K562 (cell line): ENCODE results near the gene TKT. TPM values are rescaled to one million over a fixed set of nuclear protein-coding genes. Genes with fewer than 3 reads are reported as not detected.

Experiments used
- ATAC-seq: fragments of 200-7000 bp; cut with Tn5 transposase; 3 replicates; pipeline ENCODE4 v1.9.1; 2020; ENCODE audit warnings: moderate library complexity
- BruUV-seq: library from RNA; stranded (reverse); fragments of 400-500 nt; replicated peaks from 2 replicates; lab custom pipeline; 2021; lab: Mats Ljungman, UMichigan
- CTCF ChIA-PET: fragments of 300-600 bp; formaldehyde crosslinking; extraction: SDS; loops from one replicate; lab custom pipeline; 2021; ENCODE audit warnings: low intra/inter-chr PET ratio; lab: Yijun Ruan, JAX
- POLR2A ChIA-PET: fragments of 300-600, 350-650 bp; sonication (Branson Sonifier 250); formaldehyde crosslinking; extraction: SDS; loops from one replicate; lab custom pipeline; 2021; ENCODE audit warnings: antibody characterized with exemption, inconsistent platforms; lab: Yijun Ruan, JAX
- DNase-seq, 4 experiments: peaks; one replicate each; pipeline versions ENCODE4 v3.0.0 to v3.0.0-alpha.2; 2011 to 2018; ENCODE audit warnings: low spot score in 3 of 4, mixed read lengths in 3 of 4; ENCODE audit errors: extremely low read depth in 1 of 4
- FAIRE-seq: peaks from 2 replicates; lab custom pipeline; 2011; peaks lifted over from hg19 to GRCh38; lab: Jason Lieb, UNC
- H2AFZ ChIP-seq: 2 replicates; pipeline ENCODE4 v1.6.0; 2011; ENCODE audit warnings: low read depth, low read length, control low read depth, inconsistent platforms
- H3K27ac ChIP-seq: fragments of 200-600 bp; 3 replicates; pipeline ENCODE4 v1.8.0; 2011; ENCODE audit warnings: low read depth, mild to moderate bottlenecking, control low read depth, inconsistent platforms, low read length, moderate library complexity, mixed read lengths; ENCODE audit errors: extremely low read depth
- H3K27me3 ChIP-seq, 2 experiments: fragments of 300-600 bp in 1 of 2; 2 replicates in 1 of 2; 3 replicates in 1 of 2; pipeline versions ENCODE4 v1.6.0 to v1.8.0; 2011; ENCODE audit warnings: inconsistent platforms in 2 of 2, low read length in 2 of 2, mild to moderate bottlenecking in 1 of 2, mixed read lengths in 1 of 2, moderate library complexity in 1 of 2; ENCODE audit not compliant: control insufficient read depth in 2 of 2, insufficient read depth in 2 of 2
- H3K36me3 ChIP-seq: fragments of 300-600 bp; 3 replicates; pipeline ENCODE4 v1.8.0; 2011; ENCODE audit warnings: mild to moderate bottlenecking, low read length, inconsistent platforms; ENCODE audit not compliant: control insufficient read depth, insufficient read depth
- H3K4me1 ChIP-seq, 2 experiments: fragments of 200-600 bp in 1 of 2; replicated peaks in 1 of 2; 2 replicates in 1 of 2; 3 replicates in 1 of 2; pipeline versions ENCODE4 v1.5.1 to v1.8.0; 2011; ENCODE audit warnings: inconsistent platforms in 2 of 2, low read length in 2 of 2, mild to moderate bottlenecking in 1 of 2, mixed read lengths in 1 of 2, moderate library complexity in 1 of 2; ENCODE audit not compliant: control insufficient read depth in 2 of 2, insufficient read depth in 2 of 2
- H3K4me2 ChIP-seq: 2 replicates; pipeline ENCODE4 v1.6.1; 2011; ENCODE audit warnings: low read length, control low read depth, inconsistent platforms, mixed read lengths; ENCODE audit not compliant: insufficient read depth
- H3K4me3 ChIP-seq: fragments of 200-600 bp; sonication (generic), shearing (Covaris generic); 2 replicates; pipeline ENCODE4 v1.5.1; 2016; ENCODE audit warnings: control low read depth, inconsistent platforms
- H3K79me2 ChIP-seq: fragments of 200-600 bp; 3 replicates; pipeline ENCODE4 v1.8.0; 2011; ENCODE audit warnings: low read length, inconsistent platforms; ENCODE audit not compliant: control insufficient read depth, insufficient read depth
- H3K9ac ChIP-seq, 2 experiments: 2 replicates each; pipeline versions ENCODE4 v1.6.0 to v1.6.1; 2011; ENCODE audit warnings: low read depth in 2 of 2, low read length in 2 of 2, control low read depth in 1 of 2, inconsistent platforms in 1 of 2, mild to moderate bottlenecking in 1 of 2, mixed read lengths in 1 of 2; ENCODE audit not compliant: insufficient read depth in 1 of 2
- H3K9me1 ChIP-seq: one replicate; pipeline ENCODE4 v1.6.0; 2011; ENCODE audit warnings: inconsistent platforms, mild to moderate bottlenecking, low read length, moderate library complexity; ENCODE audit not compliant: control insufficient read depth, insufficient read depth
- H3K9me3 ChIP-seq: replicated peaks from 2 replicates; pipeline ENCODE4 v1.5.1; 2011; ENCODE audit warnings: low read depth, low read length, inconsistent platforms; ENCODE audit not compliant: control insufficient read depth, insufficient read depth
- H4K20me1 ChIP-seq: replicated peaks from 2 replicates; pipeline ENCODE4 v1.6.1; 2011; ENCODE audit warnings: low read length, inconsistent platforms, mixed read lengths; ENCODE audit not compliant: control insufficient read depth, insufficient read depth
- EP400 ChIP-seq: fragments of 450-650 bp; IDR thresholded peaks from 2 replicates; pipeline ENCODE4 v1.6.1; 2017; ENCODE audit warnings: antibody characterized with exemption, mild to moderate bottlenecking, moderate library complexity
- FOXP4 ChIP-seq: sonication (generic); formaldehyde crosslinking; IDR thresholded peaks from 2 replicates; pipeline ENCODE4 v1.8.0; 2022; ENCODE audit warnings: mild to moderate bottlenecking, missing genetic modification reagents, borderline replicate concordance
- NR2C1 ChIP-seq, 2 experiments: fragments of 450-650 bp; IDR thresholded peaks; 2 replicates each; pipeline ENCODE4 v1.6.1; 2017; ENCODE audit warnings: mild to moderate bottlenecking in 2 of 2, antibody characterized with exemption in 1 of 2, inconsistent platforms in 1 of 2, missing compliant biosample characterization in 1 of 2, missing genetic modification characterization in 1 of 2
- POLR2A ChIP-seq: fragments of 450-650 bp; conservative IDR thresholded peaks from 2 replicates; pipeline ENCODE4 v1.6.1; 2016
- POLR2G ChIP-seq: fragments of 200-400 bp; formaldehyde crosslinking; IDR thresholded peaks from 2 replicates; pipeline ENCODE4 v1.6.1; 2017; ENCODE audit warnings: low read depth, mild to moderate bottlenecking, antibody characterized with exemption, low read length, moderate library complexity
- ZNF224 ChIP-seq: sonication (generic); formaldehyde crosslinking; IDR thresholded peaks from 2 replicates; pipeline ENCODE4 v1.8.0; 2022; ENCODE audit warnings: mild to moderate bottlenecking, missing genetic modification reagents
- WGBS: fragments of 100-300 bp; shearing (Covaris generic); methylation state at CpG from one replicate; pipeline ENCODE4 v1.1.6; 2016; ENCODE audit warnings: low coverage, mixed read lengths; ENCODE audit not compliant: insufficient coverage; ENCODE audit errors: missing lambda C conversion rate; 5-methylcytosine and 5-hydroxymethylcytosine counted together
- in situ Hi-C: fragments of 300-500 bp; cut with MboI; formaldehyde crosslinking; loops from 4 replicates; pipeline ENCODE4 v1.15.0; 2018; ENCODE audit warnings: inconsistent platforms, mixed read lengths
- intact Hi-C: fragments of 100-400 bp; cut with micrococcal nuclease; formaldehyde crosslinking; loops from 2 replicates; pipeline ENCODE4 v1.14.2; 2022
- polyA plus RNA-seq, 8 experiments: library from polyadenylated mRNA; depleted of rRNA in 4 of 8; stranded (reverse) in 5 of 8; unstranded in 3 of 8; fragments of >200 nt; fragmentation: Nextera tagmentation in 2 of 8; fragmentation: Illumina TruSeq in 1 of 8; extraction: Ambion mirVana in 2 of 8; extraction: Trizol in 1 of 8; gene quantifications; 2 replicates each; pipeline versions ENCODE4 v1.2.1 to v1.2.3, GENCODE V29; 2011 to 2014; ENCODE audit warnings: inconsistent platforms in 1 of 8, missing spikeins in 1 of 8
- total RNA-seq, 7 experiments: library from RNA; depleted of rRNA in 6 of 7; stranded (reverse); fragments of >200 nt in 6 of 7; fragmentation: Illumina TruSeq in 2 of 7; extraction: Trizol in 2 of 7; gene quantifications; 2 replicates each; pipeline versions ENCODE4 v1.2.1 to v1.2.3, GENCODE V29; 2011 to 2021; ENCODE audit warnings: low replicate concordance in 1 of 7
- TF ChIP-seq, protein P1 (sequence below): fragments of 250-450 bp; sonication (Bioruptor Pico); IDR thresholded peaks from 2 replicates; pipeline ENCODE4 v1.4.0; 2020

Gene TKT
- total and polyA plus RNA-seq, 9 of the 15 experiments (the other 6 are each of a cell fraction or from before 2014, with no cell fraction given) = 58.1 to 401 (median 187) TPM

GRCh38 chr3:53224026-53224425, 31.8 kb downstream of the TKT start:
- Histone ChIP-seq H3K9me1 (no peaks in the 10 kb centered on the region), H3K27me3 (no peaks in the 10 kb centered on the region), H3K9ac (no peak overlapping the region), H3K4me1 (peaks cover 0 to 3% of the 10 kb centered on the region in 2 experiments; a peak in 1 of 5 replicates), H3K79me2 (no peaks in the 10 kb centered on the region), H2AFZ (no peak overlapping the region), H4K20me1 (peaks cover 8% of the 10 kb centered on the region), H3K4me3 (no peak overlapping the region), H3K4me2 (no peak overlapping the region)
- no TSS peak for BruUV-seq
- FAIRE-seq = no peak
- in situ Hi-C loops = no loop called here
- intact Hi-C loops = loop anchor here (10.0 kb wide), 1 partner anchor 51 kb away; no protein-coding TSS in a partner anchor
- WGBS = 70% methylated on average over 5 of the region's 5 CpGs
- TF ChIP-seq POLR2G (peak; percentile 45; the same call in 1 of the 2 replicates), NR2C1 (IDR thresholded peaks at IDR 0.05) (no peak), NR2C1 (tag; IDR thresholded peaks at IDR 0.05) (no peak), POLR2A (0 out of 2 replicates have a peak, but pooled peaks have one; percentile 8)
- TF ChIP-seq, all 486 proteins: peak for 2
- Histone ChIP-seq H3K9me3 (no peaks in the 10 kb centered on the region), H3K27ac (no peak overlapping the region), H3K36me3 (peaks cover 61% of the 10 kb centered on the region)
- ATAC-seq (no peak), DNase-seq (no peak)
- POLR2A ChIA-PET = interaction anchor here (0.6 kb wide), 1 partner anchor 11 kb away, joined by 3 read pairs; no protein-coding TSS in a partner anchor
- CTCF ChIA-PET = no interaction called here

DNA sequence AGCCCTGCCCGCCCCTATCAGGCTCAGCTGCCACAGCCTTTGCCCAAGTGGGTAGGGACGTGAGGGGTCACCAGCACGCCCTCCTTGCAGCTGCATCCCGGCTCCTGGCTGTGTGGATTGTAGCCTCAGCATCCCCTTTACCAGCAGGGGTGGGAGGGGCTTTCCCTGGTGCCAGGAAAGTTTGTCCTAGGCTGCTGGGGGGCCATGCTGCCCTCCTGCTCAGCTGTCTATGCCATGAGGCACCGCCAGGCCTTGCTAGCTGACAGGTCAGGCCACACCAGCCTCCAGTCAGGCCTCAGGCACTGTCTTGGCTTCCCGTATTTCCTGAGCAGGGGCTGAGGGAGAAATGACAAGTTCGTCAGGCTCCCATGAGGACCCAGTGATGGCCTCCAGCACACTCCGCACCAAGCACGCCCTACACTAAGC, 32.3 kb downstream of the TKT start:
- POLR2A ChIA-PET = interaction anchor here (0.6 to 0.7 kb wide), 2 partner anchors 11 to 1062 kb away, joined by 3 read pairs; no protein-coding TSS in a partner anchor
- peak in 1 of 4 experiments; percentile 5 for DNase-seq

More for the DNA sequence above, 32.3 kb downstream of the TKT start:
- H3K36me3 ChIP-seq = peaks cover 56% of the 10 kb centered on the region
- H3K27me3 ChIP-seq = no peaks in the 10 kb centered on the region
- H4K20me1 ChIP-seq = peaks cover 8% of the 10 kb centered on the region
- H3K4me3 ChIP-seq = no peak overlapping the region
- FAIRE-seq = no peak
- no peak overlapping the region for H3K27ac ChIP-seq
- CTCF ChIA-PET = no interaction called here
- no peak overlapping the region for H2AFZ ChIP-seq
- H3K9ac ChIP-seq = no peak overlapping the region
- no TSS peak for BruUV-seq
- ATAC-seq = no peak
- no peaks in the 10 kb centered on the region for H3K9me3 ChIP-seq
- in situ Hi-C loops (no loop called here), intact Hi-C loops (loop anchor here (10.0 kb wide), 1 partner anchor 51 kb away; no protein-coding TSS in a partner anchor)
- H3K4me1 ChIP-seq = peaks cover 0 to 3% of the 10 kb centered on the region in 2 experiments; a peak in 1 of 5 replicates
- H3K4me2 ChIP-seq = no peak overlapping the region
- WGBS = 85% methylated on average over 2 of the region's 9 CpGs
- no peaks in the 10 kb centered on the region for H3K79me2 ChIP-seq
- H3K9me1 ChIP-seq = no peaks in the 10 kb centered on the region
- no peak for TF ChIP-seq EP400
- TF ChIP-seq ZNF224 (CRISPR knock-in tag) = no peak
- TF ChIP-seq, protein P1, sequence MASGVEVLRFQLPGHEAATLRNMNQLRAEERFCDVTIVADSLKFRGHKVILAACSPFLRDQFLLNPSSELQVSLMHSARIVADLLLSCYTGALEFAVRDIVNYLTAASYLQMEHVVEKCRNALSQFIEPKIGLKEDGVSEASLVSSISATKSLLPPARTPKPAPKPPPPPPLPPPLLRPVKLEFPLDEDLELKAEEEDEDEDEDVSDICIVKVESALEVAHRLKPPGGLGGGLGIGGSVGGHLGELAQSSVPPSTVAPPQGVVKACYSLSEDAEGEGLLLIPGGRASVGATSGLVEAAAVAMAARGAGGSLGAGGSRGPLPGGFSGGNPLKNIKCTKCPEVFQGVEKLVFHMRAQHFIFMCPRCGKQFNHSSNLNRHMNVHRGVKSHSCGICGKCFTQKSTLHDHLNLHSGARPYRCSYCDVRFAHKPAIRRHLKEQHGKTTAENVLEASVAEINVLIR = no peak
- TF ChIP-seq FOXP4 = no peak
- TF ChIP-seq POLR2G = peak; percentile 58; the same call in 1 of the 2 replicates
